GM21528 (cell line): ENCODE measurements around the gene MYO1D.

Experiments
- ATAC-seq: cut with Tn5 transposase; IDR thresholded peaks from one replicate; pipeline ENCODE4 v1.9.1; 2021; ENCODE audit warnings: mild to moderate bottlenecking, moderate library complexity; ENCODE audit not compliant: unreplicated experiment, low FRiP score

Gene MYO1D

GRCh38 chr17:32485261-32486110 lies 391.4 kb downstream of the MYO1D start:
- no peak for ATAC-seq

GRCh38 chr17:32484628-32485027 lies 392.3 kb downstream of the MYO1D start:
- ATAC-seq, result no peak

DNA sequence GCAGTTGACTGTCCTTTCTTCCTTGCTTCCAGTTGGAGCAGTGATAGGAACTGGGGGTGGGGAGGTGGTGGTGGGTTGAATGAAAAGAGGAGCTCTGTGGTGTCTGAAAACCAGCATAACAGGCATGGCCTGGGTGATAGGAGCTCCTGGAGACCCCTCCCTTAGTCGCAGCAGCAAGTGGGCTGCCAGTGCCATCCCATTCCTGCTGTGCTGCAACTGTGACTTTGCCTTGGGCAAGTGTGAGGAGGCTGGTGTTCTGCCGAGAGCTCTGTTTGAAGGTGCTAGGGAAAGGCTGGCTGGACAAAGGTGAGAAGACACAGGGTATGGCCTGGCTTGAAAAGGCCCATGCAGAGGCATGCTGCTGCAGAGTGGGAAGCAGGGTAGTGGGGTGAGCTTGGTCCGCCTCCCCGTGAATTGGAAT lies 392.9 kb downstream of the MYO1D start:
- no peak for ATAC-seq

- ATAC-seq, result no peak
These were observed 393.4 kb downstream of the MYO1D start for GRCh38 chr17:32483451-32484019.

GRCh38 chr17:32482568-32483320 lies 394.2 kb downstream of the MYO1D start:
- no peak for ATAC-seq

- ATAC-seq, result no peak
These were observed 395.7 kb downstream of the MYO1D start for GRCh38 chr17:32481193-32481592.

DNA sequence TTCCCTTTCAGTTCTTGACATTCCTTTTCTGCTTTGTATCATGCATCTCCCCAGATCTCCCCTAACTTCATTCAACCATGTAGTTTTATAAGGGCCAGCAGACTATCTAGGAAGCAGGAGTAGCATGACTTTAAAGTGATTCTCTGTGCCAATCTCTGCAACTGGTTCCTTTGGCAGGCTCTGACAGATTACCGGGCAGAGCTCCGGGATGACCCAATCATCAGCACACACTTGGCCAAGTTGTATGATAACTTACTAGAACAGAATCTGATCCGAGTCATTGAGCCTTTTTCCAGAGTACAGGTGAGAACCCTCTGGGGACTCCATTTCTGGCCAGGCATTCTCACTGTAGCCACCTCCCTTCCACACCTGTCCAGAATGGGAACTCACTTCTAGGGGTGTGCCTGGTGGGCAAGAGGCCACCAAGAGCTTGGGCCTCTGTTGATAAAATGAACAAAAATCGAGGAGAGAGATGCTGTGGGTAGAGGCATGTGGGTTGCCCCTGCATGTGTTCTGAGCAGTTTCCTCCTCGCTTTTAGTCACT lies 397.8 kb downstream of the MYO1D start:
- ATAC-seq, result no peak

GRCh38 chr17:32477220-32477619 lies 399.7 kb downstream of the MYO1D start:
- no peak for ATAC-seq

DNA sequence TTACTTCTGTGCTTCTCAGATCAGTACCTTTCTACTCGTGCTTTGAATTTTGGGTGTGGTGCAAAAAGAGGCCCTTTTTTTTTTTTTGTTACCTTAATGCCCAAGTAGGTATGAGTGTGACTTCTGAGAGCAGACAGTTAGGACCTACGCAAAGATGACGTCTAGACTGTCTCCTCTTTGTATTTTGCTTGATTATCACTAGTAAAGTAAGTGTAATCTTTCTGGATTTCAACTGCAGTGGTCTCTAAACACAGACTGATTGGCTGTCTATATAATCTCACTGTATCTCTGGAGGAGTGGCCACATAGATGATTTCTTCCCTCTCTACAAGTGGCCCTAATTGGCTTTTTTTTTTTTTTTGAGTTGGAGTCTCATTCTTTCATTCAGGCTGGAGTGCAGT lies 401.7 kb downstream of the MYO1D start:
- ATAC-seq, result no peak

- ATAC-seq, result no peak
These were observed 405.3 kb downstream of the MYO1D start for GRCh38 chr17:32471652-32472051.

DNA sequence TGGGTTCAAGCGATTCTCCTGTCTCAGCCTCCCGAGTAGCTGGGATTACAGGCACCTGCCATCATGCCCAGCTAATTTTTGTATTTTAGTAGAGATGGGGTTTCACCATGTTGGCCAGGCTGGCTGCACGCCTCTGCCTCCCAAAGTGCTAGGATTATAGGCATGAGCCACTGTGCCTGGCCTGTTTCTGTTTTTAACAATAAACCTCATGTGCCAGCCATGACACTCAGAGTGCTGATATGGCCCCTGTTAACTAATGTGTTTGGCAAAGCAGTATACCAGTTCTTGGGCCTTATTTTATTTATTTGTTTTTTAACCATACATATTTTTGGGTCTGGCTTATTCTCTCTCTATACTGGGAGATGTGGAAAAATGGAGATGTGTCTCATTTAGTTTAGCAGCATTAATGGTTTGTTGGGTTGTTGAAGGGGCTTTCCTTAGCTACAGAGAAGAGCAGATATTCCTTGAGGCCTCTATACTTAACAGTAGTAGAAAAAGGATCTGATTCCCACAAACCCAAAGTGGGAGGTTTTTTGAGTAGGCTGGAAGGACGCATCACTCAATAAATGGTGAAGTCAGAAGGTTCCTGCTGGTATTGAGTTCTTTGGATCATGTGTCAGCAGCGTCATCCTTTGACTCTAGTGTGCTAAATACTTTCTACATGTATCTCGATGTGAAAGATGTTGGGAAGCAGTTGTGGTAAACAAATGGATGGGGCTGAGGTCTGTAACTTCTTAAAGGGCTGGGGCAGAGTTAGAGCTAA lies 406.3 kb downstream of the MYO1D start:
- no peak for ATAC-seq

DNA sequence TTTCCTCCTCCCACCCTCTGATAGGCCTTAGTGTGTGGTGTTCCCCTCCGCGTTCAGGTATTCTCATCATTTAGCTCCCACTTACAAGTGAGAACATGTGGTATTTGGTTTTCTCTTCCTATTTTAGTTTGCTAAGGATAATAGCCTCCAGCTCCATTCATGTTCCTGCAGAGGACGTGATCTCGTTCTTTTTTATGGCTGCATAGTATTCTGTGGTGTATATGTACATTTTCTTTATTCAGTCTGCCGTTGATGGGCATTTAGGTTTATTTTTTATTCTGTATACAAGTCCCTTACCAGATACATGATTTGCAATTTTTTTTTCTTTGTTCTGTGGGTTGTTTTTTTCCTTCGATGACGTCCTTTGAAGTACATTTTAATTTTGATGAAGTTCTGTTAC lies 409.0 kb downstream of the MYO1D start:
- no peak for ATAC-seq

DNA sequence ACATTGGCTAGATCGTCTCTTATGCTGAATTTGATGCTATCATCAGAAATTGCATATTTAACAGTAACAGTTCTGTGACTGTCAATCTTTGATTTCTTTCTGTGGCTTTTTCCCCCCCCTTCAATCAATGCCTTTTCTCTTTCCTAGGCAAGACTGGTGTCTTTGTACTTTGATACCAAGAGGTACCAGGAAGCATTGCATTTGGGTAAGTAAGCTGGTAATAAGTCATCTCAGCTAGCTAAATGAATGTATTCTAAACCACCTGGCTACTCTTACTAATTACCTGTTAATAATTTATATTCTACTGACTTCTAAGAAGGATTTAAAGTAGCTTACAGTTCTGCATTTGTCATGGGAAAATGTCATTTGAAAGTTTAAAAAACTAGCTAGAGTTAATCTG lies 412.6 kb downstream of the MYO1D start:
- ATAC-seq, result no peak

GRCh38 chr17:32463304-32463703 lies 413.6 kb downstream of the MYO1D start:
- ATAC-seq, result no peak

DNA sequence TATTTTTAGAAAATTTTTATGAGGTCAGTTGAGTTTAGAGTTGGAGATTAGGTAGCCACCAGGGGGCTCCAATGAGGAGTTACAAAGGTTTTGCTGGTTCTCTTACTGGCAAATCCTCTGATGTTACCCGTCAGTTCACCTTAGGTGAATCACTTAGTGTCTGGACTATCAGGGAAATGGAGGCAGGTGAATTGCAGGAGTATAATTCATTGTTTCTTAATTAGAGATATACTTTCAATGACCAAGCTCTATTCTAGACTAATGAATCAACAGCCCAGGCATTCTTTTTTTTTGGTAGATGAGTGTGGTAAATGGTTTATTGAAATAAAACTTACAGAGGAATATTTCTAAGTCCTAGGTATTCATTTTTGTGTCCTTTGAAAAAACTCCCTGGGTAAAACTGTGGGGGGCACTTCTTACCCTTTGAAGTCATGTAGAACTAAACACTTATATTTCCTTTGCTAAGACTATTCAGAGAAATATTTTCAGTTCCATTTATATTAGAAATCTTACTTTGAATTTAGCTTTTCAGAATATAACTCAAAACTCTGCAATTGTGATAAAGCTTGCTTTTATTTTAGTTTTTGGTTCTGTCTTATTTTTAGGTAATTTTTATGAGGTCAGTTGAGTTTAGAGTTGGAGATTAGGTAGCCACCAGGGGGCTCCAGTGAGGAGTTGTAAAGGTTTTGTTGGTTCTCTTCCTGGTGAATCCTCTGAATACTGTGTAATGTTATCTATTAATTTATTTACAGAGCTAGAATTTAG lies 414.9 kb downstream of the MYO1D start:
- ATAC-seq, result no peak

GRCh38 chr17:32461498-32461852 lies 415.4 kb downstream of the MYO1D start:
- ATAC-seq, result no peak

DNA sequence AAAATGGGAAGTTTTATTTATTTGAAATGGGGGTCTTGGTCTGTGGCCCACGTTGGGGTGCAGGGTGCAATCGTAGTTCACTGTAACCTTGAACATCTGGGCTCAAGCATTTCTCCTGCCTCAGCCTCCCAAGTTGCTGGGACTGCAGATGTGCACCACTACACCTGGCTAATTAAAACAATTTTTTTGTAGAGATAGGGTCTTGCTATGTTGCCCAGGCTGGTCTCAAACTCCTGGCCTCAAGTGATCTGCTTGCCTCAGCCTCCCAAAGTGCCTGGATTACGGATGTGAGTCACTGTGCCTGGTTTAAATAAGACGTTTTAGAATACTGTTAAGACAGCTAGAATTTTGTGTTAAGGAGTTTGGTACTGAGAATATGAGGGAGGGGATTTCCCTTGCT lies 416.9 kb downstream of the MYO1D start:
- ATAC-seq, result no peak

DNA sequence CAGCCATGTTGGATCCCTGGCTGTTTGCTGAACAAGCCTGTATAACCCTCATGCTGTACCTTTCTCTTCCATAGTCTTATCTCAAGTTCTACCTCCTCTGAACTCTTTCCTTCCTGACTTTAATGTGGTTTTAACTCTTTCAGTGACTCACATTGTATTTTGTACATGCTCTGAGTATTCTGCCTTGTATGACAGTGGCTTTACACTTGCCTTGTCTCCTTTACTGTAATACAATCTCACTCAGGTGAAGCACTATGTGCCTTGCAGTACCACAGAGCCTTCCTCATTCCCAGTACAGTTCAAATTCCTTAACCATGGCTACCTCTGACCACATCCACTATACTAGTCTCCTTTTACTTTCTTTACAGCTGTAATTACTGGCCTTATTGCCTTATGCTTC lies 418.6 kb downstream of the MYO1D start:
- ATAC-seq, result no peak

- no peak for ATAC-seq
These were observed 423.6 kb downstream of the MYO1D start for GRCh38 chr17:32453370-32453769.

GRCh38 chr17:32452281-32452680 lies 424.6 kb downstream of the MYO1D start:
- no peak for ATAC-seq
